Fibroblast of lung (primary cell): ENCODE measurements around the gene RFX2. TPM values are rescaled to one million over a fixed set of nuclear protein-coding genes. Genes with fewer than 3 reads are reported as not detected.

Experiments used
- DNase-seq, 2 donors: peaks; one replicate each; pipeline versions ENCODE4 v3.0.0 to v3.0.0-alpha.2; 2010; ENCODE audit warnings: low read depth in 2 of 2
- H2AFZ ChIP-seq: 2 replicates; pipeline ENCODE4 v1.5.1; 2012; ENCODE audit warnings: low read length, control low read depth, inconsistent platforms
- H3K27ac ChIP-seq: 2 replicates; pipeline ENCODE4 v1.5.1; 2011; ENCODE audit warnings: low read length, control low read depth; ENCODE audit not compliant: insufficient read depth
- H3K27me3 ChIP-seq: 2 replicates; pipeline ENCODE4 v1.5.1; 2011; ENCODE audit warnings: mild to moderate bottlenecking, low read length; ENCODE audit not compliant: control insufficient read depth, insufficient read depth
- H3K36me3 ChIP-seq: 2 replicates; pipeline ENCODE4 v1.5.1; 2011; ENCODE audit warnings: low read length; ENCODE audit not compliant: control insufficient read depth, insufficient read depth
- H3K4me1 ChIP-seq: 2 replicates; pipeline ENCODE4 v1.5.1; 2011; ENCODE audit warnings: low read length; ENCODE audit not compliant: control insufficient read depth, insufficient read depth; ENCODE audit errors: extremely low read depth
- H3K4me2 ChIP-seq: 2 replicates; pipeline ENCODE4 v1.5.1; 2011; ENCODE audit warnings: low read length, control low read depth; ENCODE audit not compliant: insufficient read depth; ENCODE audit errors: extremely low read depth
- H3K4me3 ChIP-seq, 4 experiments: fragments of 200-600 bp in 1 of 4; sonication (generic) in 1 of 4; replicated peaks in 1 of 4; 2 replicates each; pipeline ENCODE4 v1.5.1; 2011 to 2016; ENCODE audit warnings: low read length in 4 of 4, low read depth in 3 of 4, mild to moderate bottlenecking in 3 of 4, control low read depth in 2 of 4, inconsistent platforms in 1 of 4, mixed read lengths in 1 of 4; ENCODE audit not compliant: insufficient read depth in 1 of 4; ENCODE audit errors: control extremely low read depth in 1 of 4
- H3K79me2 ChIP-seq: 2 replicates; pipeline ENCODE4 v1.5.1; 2012; ENCODE audit warnings: mild to moderate bottlenecking, low read length, inconsistent platforms; ENCODE audit not compliant: control insufficient read depth, insufficient read depth
- H3K9ac ChIP-seq: 2 replicates; pipeline ENCODE4 v1.5.1; 2011; ENCODE audit warnings: mild to moderate bottlenecking, low read length, control low read depth; ENCODE audit not compliant: insufficient read depth
- H3K9me3 ChIP-seq: 2 replicates; pipeline ENCODE4 v1.5.1; 2012; ENCODE audit warnings: low read depth, low read length; ENCODE audit not compliant: control insufficient read depth, insufficient read depth
- H4K20me1 ChIP-seq: 2 replicates; pipeline ENCODE4 v1.5.1; 2011; ENCODE audit warnings: low read length; ENCODE audit not compliant: control insufficient read depth, insufficient read depth; ENCODE audit errors: extremely low read depth
- CTCF ChIP-seq, 2 donors: IDR thresholded peaks in 1 of 2; conservative IDR thresholded peaks in 1 of 2; 1 replicate in 1 of 2; 2 replicates in 1 of 2; pipeline ENCODE4 v1.5.1; 2011 to 2012; ENCODE audit warnings: low read length in 2 of 2, control low read depth in 1 of 2, inconsistent platforms in 1 of 2, low read depth in 1 of 2, mild to moderate bottlenecking in 1 of 2
- EZH2 ChIP-seq: IDR thresholded peaks from 2 replicates; pipeline ENCODE4 v1.5.1; 2012; ENCODE audit warnings: low read length, control low read depth, mild to moderate bottlenecking; ENCODE audit errors: missing control alignments
- polyA plus RNA-seq, 2 donors: library from polyadenylated mRNA; depleted of rRNA in 1 of 2; stranded (reverse) in 1 of 2; unstranded in 1 of 2; fragments of >200 nt; gene quantifications; 2 replicates each; pipeline ENCODE4 v1.2.1, GENCODE V29; 2011 to 2012; ENCODE audit warnings: missing spikeins in 1 of 2
- total RNA-seq: library from RNA; depleted of rRNA; stranded (reverse); fragments of >200 nt; gene quantifications from 2 replicates; pipeline ENCODE4 v1.2.1, GENCODE V29; 2014

Gene RFX2
- total and polyA plus RNA-seq, 2 donors (not counting 1 experiment from before 2014, with no cell fraction given): 2.5 to 9.6 TPM

GRCh38 chr19:6020972-6021805 is 89.1 kb downstream of the RFX2 start:
- Histone ChIP-seq H3K9me3 (no peaks in the 10 kb centered on the region), H3K36me3 (no peaks in the 10 kb centered on the region), H3K4me2 (no peak overlapping the region), H3K27me3 (no peaks in the 10 kb centered on the region), H3K4me3 (no peak overlapping the region), H2AFZ (no peak overlapping the region), H3K4me1 (peaks cover 8% of the 10 kb centered on the region), H4K20me1 (no peaks in the 10 kb centered on the region), H3K79me2 (no peaks in the 10 kb centered on the region), H3K27ac (no peak overlapping the region), H3K9ac (no peak overlapping the region)
- DNase-seq: no peak
- TF ChIP-seq CTCF (conservative IDR thresholded peaks at IDR 0.05 in 1 of 2, IDR thresholded peaks at IDR 0.05 in 1 of 2; ENCODE audit: low read depth in 1 of 2, low read length in 2 of 2) (no peak), EZH2 (no peak)

- DNase-seq: no peak
- no peaks in the 10 kb centered on the region for H4K20me1 ChIP-seq
- H2AFZ ChIP-seq: no peak overlapping the region
- H3K4me3 ChIP-seq: no peak overlapping the region
- no peaks in the 10 kb centered on the region for H3K27me3 ChIP-seq
- TF ChIP-seq CTCF (conservative IDR thresholded peaks at IDR 0.05 in 1 of 2, IDR thresholded peaks at IDR 0.05 in 1 of 2; ENCODE audit: low read depth in 1 of 2, low read length in 2 of 2): no peak
- no peak for TF ChIP-seq EZH2
- H3K4me1 ChIP-seq: peaks cover 8% of the 10 kb centered on the region
- H3K27ac ChIP-seq: no peak overlapping the region
- no peaks in the 10 kb centered on the region for H3K9me3 ChIP-seq
- H3K4me2 ChIP-seq: no peak overlapping the region
- no peak overlapping the region for H3K9ac ChIP-seq
- no peaks in the 10 kb centered on the region for H3K79me2 ChIP-seq
- no peaks in the 10 kb centered on the region for H3K36me3 ChIP-seq
These were observed 90.0 kb downstream of the RFX2 start for GRCh38 chr19:6020166-6020882.

DNA sequence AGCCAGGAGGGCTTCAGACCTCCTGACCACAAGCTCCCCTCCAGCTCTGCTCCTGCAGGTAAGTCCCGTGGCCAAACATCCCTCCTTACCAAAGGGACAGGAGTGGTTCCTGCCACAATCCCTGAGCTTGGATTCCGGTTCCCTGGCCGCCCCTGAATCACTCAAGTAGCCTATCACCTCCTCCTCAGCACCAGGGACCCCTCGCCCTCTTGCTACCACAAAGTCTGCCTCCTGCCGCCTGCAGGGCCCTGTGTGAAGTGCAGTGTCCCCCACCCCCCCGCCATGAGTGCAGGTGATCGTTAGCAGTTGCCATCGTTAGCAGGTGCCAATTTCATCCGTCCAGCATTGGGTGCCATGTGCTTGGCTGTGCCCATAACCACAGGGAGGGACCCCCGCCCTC is 91.5 kb downstream of the RFX2 start:
- H3K79me2 ChIP-seq: no peaks in the 10 kb centered on the region
- H3K27ac ChIP-seq: no peak overlapping the region
- H4K20me1 ChIP-seq: no peaks in the 10 kb centered on the region
- H3K9ac ChIP-seq: no peak overlapping the region
- no peak overlapping the region for H3K4me3 ChIP-seq
- no peaks in the 10 kb centered on the region for H3K9me3 ChIP-seq
- peaks cover 8% of the 10 kb centered on the region for H3K4me1 ChIP-seq
- TF ChIP-seq CTCF (conservative IDR thresholded peaks at IDR 0.05 in 1 of 2, IDR thresholded peaks at IDR 0.05 in 1 of 2; ENCODE audit: low read depth in 1 of 2, low read length in 2 of 2) (peak in 1 of 2 donors; percentile 14), EZH2 (no peak)
- no peak overlapping the region for H2AFZ ChIP-seq
- no peaks in the 10 kb centered on the region for H3K36me3 ChIP-seq
- no peak overlapping the region for H3K4me2 ChIP-seq
- no peak for DNase-seq
- H3K27me3 ChIP-seq: no peaks in the 10 kb centered on the region
